Keratinocyte (primary cell): ENCODE results near the gene PPP1R26. TPM values are rescaled to one million over a fixed set of nuclear protein-coding genes. Genes with fewer than 3 reads are reported as not detected.
"Not testable (repeated sequence)": the region's sequence is repeated elsewhere in the genome, so short reads cannot be mapped to it uniquely, and the experiment has no call there.

Experiments
- DNase-seq: peaks from one replicate; pipeline ENCODE4 v3.0.0-alpha.2; 2011; ENCODE audit warnings: low read depth, missing footprints, low spot score
- FAIRE-seq: peaks from 2 replicates; lab custom pipeline; 2011; peaks lifted over from hg19 to GRCh38; lab: Jason Lieb, UNC
- H2AFZ ChIP-seq: 2 replicates; pipeline ENCODE4 v1.6.0; 2012; ENCODE audit warnings: low read length, control low read depth, inconsistent platforms; ENCODE audit not compliant: control insufficient read depth
- H3K27ac ChIP-seq: 2 replicates; pipeline ENCODE4 v1.5.1; 2011; ENCODE audit warnings: low read length; ENCODE audit not compliant: control insufficient read depth, insufficient read depth
- H3K27me3 ChIP-seq: 3 replicates; pipeline ENCODE4 v1.6.0; 2011; ENCODE audit warnings: low read length; ENCODE audit not compliant: control insufficient read depth, insufficient read depth; ENCODE audit errors: extremely low read depth
- H3K36me3 ChIP-seq, 2 experiments: 2 replicates in 1 of 2; 3 replicates in 1 of 2; pipeline ENCODE4 v1.5.1; 2011; ENCODE audit warnings: low read length in 2 of 2, mild to moderate bottlenecking in 1 of 2; ENCODE audit not compliant: control insufficient read depth in 2 of 2, insufficient read depth in 2 of 2; ENCODE audit errors: extremely low read depth in 1 of 2
- H3K4me1 ChIP-seq: 3 replicates; pipeline ENCODE4 v1.5.1; 2011; ENCODE audit warnings: low read length; ENCODE audit not compliant: control insufficient read depth, insufficient read depth; ENCODE audit errors: extremely low read depth
- H3K4me2 ChIP-seq: 3 replicates; pipeline ENCODE4 v1.6.0; 2011; ENCODE audit warnings: low read depth, low read length; ENCODE audit not compliant: control insufficient read depth, insufficient read depth; ENCODE audit errors: extremely low read depth
- H3K4me3 ChIP-seq, 3 experiments: fragments of 200-600 bp in 1 of 3; sonication (generic) in 1 of 3; 2 replicates in 2 of 3; 3 replicates in 1 of 3; pipeline ENCODE4 v1.5.1; 2011 to 2016; ENCODE audit warnings: low read length in 3 of 3, mild to moderate bottlenecking in 3 of 3, control low read depth in 2 of 3, inconsistent platforms in 1 of 3, low read depth in 1 of 3, mixed read lengths in 1 of 3, mixed run types in 1 of 3, moderate library complexity in 1 of 3; ENCODE audit not compliant: control insufficient read depth in 2 of 3, insufficient read depth in 2 of 3; ENCODE audit errors: extremely low read depth in 1 of 3
- H3K79me2 ChIP-seq: 2 replicates; pipeline ENCODE4 v1.6.0; 2012; ENCODE audit warnings: low read length; ENCODE audit not compliant: control insufficient read depth, insufficient read depth
- H3K9ac ChIP-seq: 3 replicates; pipeline ENCODE4 v1.6.0; 2011; ENCODE audit warnings: low read length; ENCODE audit not compliant: control insufficient read depth, insufficient read depth; ENCODE audit errors: extremely low read depth
- H3K9me1 ChIP-seq: 3 replicates; pipeline ENCODE4 v1.6.0; 2011; ENCODE audit warnings: low read length; ENCODE audit not compliant: control insufficient read depth, insufficient read depth; ENCODE audit errors: extremely low read depth
- H3K9me3 ChIP-seq: 2 replicates; pipeline ENCODE4 v1.5.1; 2012; ENCODE audit warnings: low read depth, low read length; ENCODE audit not compliant: control insufficient read depth
- H4K20me1 ChIP-seq: 3 replicates; pipeline ENCODE4 v1.6.0; 2011; ENCODE audit warnings: low read length; ENCODE audit not compliant: control insufficient read depth, insufficient read depth; ENCODE audit errors: extremely low read depth
- EZH2 ChIP-seq: IDR thresholded peaks from one replicate; pipeline ENCODE4 v1.6.1; 2012; ENCODE audit warnings: inconsistent platforms, mild to moderate bottlenecking, low read length, moderate library complexity
- dilution Hi-C: fragments of 300-500 bp; cut with MboI; formaldehyde crosslinking; loops from one replicate; pipeline ENCODE4 v1.7.0; 2020; ENCODE audit warnings: low sequenced_read_pairs; ENCODE audit not compliant: extremely low pct_ligation_motif_present
- polyA plus RNA-seq, 5 experiments: library from polyadenylated mRNA; depleted of rRNA in 3 of 5; stranded (reverse) in 3 of 5; stranded (forward) in 1 of 5; unstranded in 1 of 5; fragments of >200 nt; gene quantifications; 1 replicate in 1 of 5; 2 replicates in 3 of 5; 3 replicates in 1 of 5; pipeline versions ENCODE4 v1.2.1 to v1.2.3, GENCODE V29; 2011 to 2012; ENCODE audit warnings: missing spikeins in 2 of 5, low read depth in 1 of 5, low replicate concordance in 1 of 5
- TF ChIP-seq, protein P1 (sequence below), 3 experiments: IDR thresholded peaks in 1 of 3; conservative IDR thresholded peaks in 1 of 3; optimal IDR thresholded peaks in 1 of 3; 2 replicates in 2 of 3; 3 replicates in 1 of 3; pipeline versions ENCODE3 to v1.5.1; 2011; ENCODE audit warnings: low read length in 3 of 3, mild to moderate bottlenecking in 3 of 3, moderate library complexity in 2 of 3, control low read depth in 1 of 3, inconsistent platforms in 1 of 3; ENCODE audit not compliant: insufficient read depth in 2 of 3; ENCODE audit errors: extremely low read depth in 1 of 3

PPP1R26 gene
- polyA plus RNA-seq, 1 donor (not counting 4 experiments of a cell fraction or from before 2014, with no cell fraction given), result 4.3 TPM

DNA sequence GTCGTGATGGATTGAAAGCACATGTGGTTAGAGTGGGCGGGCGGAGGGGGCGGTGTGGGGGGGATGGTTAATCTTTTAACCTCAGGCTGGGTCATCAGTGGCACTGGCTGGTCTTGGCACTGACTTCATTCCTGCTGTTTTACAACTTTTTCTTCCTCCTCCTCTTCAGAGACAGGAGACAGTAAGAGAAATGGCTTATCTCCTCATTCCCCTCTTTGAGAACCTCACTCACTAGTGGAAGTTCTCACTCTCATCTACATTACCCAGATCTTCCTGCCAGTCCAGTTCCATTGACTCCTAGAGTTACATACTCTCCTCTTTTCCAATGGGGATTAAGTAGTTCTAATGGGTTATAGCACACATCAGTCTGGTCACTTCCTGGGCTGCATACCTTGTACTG, 42.3 kb upstream of the PPP1R26 start:
- Histone ChIP-seq H4K20me1 (no peaks in the 10 kb centered on the region), H3K36me3 (no peaks in the 10 kb centered on the region), H3K27me3 (no peaks in the 10 kb centered on the region), H3K4me1 (peaks cover 3% of the 10 kb centered on the region), H2AFZ (no peak overlapping the region), H3K9ac (no peak overlapping the region), H3K9me1 (no peaks in the 10 kb centered on the region), H3K79me2 (no peaks in the 10 kb centered on the region), H3K4me3 (no peak overlapping the region), H3K4me2 (no peak overlapping the region), H3K9me3 (no peaks in the 10 kb centered on the region), H3K27ac (no peak overlapping the region)
- dilution Hi-C loops, result no loop called here
- no peak for DNase-seq
- no peak for FAIRE-seq
- TF ChIP-seq, protein P1, sequence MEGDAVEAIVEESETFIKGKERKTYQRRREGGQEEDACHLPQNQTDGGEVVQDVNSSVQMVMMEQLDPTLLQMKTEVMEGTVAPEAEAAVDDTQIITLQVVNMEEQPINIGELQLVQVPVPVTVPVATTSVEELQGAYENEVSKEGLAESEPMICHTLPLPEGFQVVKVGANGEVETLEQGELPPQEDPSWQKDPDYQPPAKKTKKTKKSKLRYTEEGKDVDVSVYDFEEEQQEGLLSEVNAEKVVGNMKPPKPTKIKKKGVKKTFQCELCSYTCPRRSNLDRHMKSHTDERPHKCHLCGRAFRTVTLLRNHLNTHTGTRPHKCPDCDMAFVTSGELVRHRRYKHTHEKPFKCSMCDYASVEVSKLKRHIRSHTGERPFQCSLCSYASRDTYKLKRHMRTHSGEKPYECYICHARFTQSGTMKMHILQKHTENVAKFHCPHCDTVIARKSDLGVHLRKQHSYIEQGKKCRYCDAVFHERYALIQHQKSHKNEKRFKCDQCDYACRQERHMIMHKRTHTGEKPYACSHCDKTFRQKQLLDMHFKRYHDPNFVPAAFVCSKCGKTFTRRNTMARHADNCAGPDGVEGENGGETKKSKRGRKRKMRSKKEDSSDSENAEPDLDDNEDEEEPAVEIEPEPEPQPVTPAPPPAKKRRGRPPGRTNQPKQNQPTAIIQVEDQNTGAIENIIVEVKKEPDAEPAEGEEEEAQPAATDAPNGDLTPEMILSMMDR (optimal IDR thresholded peaks at IDR 0.05 in 1 of 3, IDR thresholded peaks at IDR 0.05 in 1 of 3, conservative IDR thresholded peaks at IDR 0.05 in 1 of 3; ENCODE audit: extremely low read depth in 1 of 3, insufficient read depth in 2 of 3, low read length in 3 of 3), result no peak
- TF ChIP-seq EZH2, result no peak

DNA sequence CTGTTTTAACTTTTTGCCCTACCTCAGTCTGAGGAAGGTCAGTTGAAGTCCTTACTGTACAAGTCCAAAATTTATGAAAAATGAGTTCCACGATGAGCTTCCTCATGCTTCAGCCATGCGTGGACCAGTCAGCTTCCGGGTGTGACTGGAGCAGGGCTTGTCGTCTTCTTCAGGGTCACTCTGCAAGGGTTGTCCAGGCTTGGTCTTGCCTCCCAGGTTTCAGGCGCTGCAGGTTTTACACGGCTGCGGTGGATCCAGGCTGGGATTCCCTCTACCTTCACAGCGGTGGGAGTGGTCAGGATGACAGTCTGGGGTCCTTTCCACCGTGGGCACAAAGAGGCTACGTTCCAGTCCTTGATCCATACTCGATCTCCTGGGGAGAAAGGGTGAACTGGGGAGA, 41.9 kb upstream of the PPP1R26 start:
- H3K27ac ChIP-seq, dilution Hi-C loops, H2AFZ ChIP-seq, H3K79me2 ChIP-seq, H3K4me3 ChIP-seq, H3K27me3 ChIP-seq, H3K4me2 ChIP-seq, H4K20me1 ChIP-seq, H3K36me3 ChIP-seq, DNase-seq, H3K9me3 ChIP-seq, H3K4me1 ChIP-seq, H3K9me1 ChIP-seq, H3K9ac ChIP-seq, FAIRE-seq: not testable (repeated sequence)

DNA sequence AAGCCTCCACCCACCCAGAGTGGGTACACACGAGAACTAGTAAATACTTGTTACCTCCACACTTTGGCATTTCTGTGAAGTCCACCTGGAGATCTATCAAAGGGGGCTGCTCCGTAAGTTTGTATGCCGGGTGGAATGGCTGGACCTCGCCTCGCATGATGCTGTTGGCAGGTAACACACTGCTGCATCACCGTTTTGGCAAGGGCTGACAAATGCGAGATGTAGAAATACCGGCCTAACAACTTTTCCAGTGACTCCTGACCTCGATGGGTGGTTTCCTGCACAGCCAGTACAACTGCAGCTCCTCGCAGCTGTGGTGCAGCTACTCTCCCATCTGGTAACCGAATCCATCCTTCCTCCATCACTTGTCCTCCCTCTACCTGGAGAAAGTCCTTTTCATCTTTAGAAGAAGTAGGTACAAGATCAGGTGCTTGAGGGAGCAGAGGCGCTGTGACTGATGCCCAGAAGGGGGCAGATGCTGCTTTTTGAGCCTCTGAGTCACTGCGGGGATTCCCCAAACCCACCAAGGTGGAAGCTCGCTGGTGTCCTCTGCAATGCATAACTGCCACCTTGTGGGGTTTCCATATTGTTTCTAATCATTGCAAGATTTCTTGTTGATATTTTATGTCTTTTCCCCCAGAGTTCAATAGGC, 40.9 kb upstream of the PPP1R26 start:
- H3K9me3 ChIP-seq, DNase-seq, H3K79me2 ChIP-seq, H3K9ac ChIP-seq, dilution Hi-C loops, H3K27ac ChIP-seq, H3K36me3 ChIP-seq, H3K4me2 ChIP-seq, H2AFZ ChIP-seq, H3K4me1 ChIP-seq, FAIRE-seq, H4K20me1 ChIP-seq, H3K4me3 ChIP-seq, H3K9me1 ChIP-seq, H3K27me3 ChIP-seq: not testable (repeated sequence)
- TF ChIP-seq, protein P1 (optimal IDR thresholded peaks at IDR 0.05 in 1 of 3, IDR thresholded peaks at IDR 0.05 in 1 of 3, conservative IDR thresholded peaks at IDR 0.05 in 1 of 3; ENCODE audit: extremely low read depth in 1 of 3, insufficient read depth in 2 of 3, low read length in 3 of 3), result peak in 2 of 3 experiments; percentile 11 to 22

DNA sequence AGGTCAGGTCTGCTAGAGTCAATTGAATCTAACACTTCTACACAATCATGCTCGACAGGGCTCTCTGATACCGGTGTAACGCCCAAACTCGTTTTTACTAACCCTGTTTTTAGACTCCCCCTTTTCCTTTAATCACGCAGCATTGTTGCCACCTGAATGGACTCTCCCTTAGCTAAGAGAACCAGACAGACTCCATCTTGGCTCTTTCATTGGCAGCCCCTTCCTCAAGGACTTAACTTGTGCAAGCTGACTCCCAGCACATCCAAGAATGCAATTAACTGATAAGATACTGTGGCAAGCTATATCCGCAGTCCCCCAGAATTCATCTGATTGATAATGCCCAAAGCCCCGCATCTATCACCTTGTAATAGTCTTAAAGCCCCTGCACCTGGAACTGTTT, 40.1 kb upstream of the PPP1R26 start:
- H3K4me2 ChIP-seq, FAIRE-seq: not testable (repeated sequence)

More for the DNA sequence above, 40.1 kb upstream of the PPP1R26 start:
- H4K20me1 ChIP-seq, H3K4me3 ChIP-seq, H3K9me3 ChIP-seq, DNase-seq, H3K27ac ChIP-seq, H3K9me1 ChIP-seq, H3K79me2 ChIP-seq, H3K9ac ChIP-seq, H2AFZ ChIP-seq, H3K27me3 ChIP-seq, H3K36me3 ChIP-seq, dilution Hi-C loops, H3K4me1 ChIP-seq: not testable (repeated sequence)
